Activated gamma-delta T cell (primary cell): ENCODE data around the gene HNRNPM.

Source experiments
- DNase-seq: peaks from one replicate; lab custom pipeline; 2025; lab: John Stamatoyannopoulos, UW

The HNRNPM gene

DNA sequence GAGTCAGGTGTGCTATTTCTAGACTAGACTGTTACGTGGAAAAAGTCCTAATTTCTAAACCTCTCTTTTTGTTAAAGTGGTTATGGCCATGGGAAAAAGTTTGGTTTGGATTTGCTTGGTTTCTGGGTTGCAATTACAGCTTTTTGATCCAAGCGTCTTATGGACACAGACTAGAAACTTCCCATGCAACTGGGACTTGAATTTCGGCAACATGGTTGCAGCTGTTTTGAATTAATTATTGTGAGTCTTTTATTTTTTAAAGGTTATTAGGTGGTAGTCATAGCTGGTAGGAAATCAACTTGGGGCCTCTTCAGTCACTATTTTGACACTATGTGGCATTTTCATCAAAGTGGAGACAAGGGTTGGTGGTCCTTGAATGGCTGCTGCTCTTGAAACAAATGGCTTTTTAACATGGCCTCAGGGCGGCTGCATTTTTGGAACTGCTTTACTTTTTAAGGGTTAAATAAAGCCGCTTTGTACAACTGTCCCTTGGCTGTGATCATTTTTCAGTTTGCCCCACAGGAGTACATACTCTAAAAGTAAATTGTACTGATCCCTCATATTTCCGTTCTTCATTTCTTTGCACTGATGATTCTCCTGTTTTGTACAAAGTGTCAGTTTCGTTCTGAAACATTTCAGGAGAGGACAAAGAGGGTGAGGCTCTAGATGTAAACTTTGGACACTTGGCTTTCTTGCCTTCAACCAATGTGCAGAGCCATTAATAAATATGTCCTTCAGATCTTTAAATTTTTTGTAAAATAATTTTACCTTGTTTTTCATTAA is 15.9 kb downstream of the HNRNPM start:
- DNase-seq: no peak

DNA sequence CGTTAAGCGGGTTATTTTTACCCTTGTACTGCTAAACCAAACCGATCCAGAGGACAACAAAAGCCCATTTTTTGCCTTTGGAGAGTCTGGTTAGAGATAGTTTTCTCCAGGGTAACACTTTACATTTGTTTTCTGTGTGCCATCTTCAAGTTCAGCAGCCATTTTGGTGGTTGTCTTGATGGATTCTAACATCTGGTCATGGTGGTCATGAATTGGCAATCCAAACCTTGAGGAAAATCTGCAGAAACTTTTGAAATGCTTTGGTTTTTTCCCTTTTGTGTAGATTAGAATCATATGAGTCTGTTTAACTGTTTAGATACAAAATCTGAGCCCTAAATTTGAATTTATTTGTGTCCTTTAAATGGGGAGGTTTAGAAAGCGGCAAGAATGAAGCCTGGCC is 16.6 kb downstream of the HNRNPM start:
- no peak for DNase-seq

- DNase-seq: no peak
Measured at GRCh38 chr19:8461891-8462290, 17.1 kb downstream of the HNRNPM start.

DNA sequence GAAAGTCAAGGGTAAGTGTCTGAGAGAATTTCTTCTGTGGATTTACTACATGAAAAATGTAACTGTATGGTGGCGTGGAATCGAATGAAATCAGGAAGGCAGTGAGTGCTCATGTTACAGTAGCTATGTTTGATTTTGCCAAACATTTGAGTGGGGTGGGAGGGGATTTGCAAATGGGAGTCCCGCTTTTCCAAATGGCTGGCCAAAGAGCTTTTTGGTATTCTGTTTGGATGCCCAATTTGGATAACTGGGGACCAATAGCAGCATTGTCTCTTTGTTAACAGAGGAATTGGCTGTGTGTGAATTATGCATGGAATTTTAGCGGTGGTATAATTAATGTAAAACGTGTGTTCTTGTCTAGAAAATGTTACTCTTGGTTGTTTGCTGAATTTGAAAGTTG is 17.8 kb downstream of the HNRNPM start:
- DNase-seq: no peak

- DNase-seq: no peak
Measured at GRCh38 chr19:8463365-8463764, 18.6 kb downstream of the HNRNPM start.

DNA sequence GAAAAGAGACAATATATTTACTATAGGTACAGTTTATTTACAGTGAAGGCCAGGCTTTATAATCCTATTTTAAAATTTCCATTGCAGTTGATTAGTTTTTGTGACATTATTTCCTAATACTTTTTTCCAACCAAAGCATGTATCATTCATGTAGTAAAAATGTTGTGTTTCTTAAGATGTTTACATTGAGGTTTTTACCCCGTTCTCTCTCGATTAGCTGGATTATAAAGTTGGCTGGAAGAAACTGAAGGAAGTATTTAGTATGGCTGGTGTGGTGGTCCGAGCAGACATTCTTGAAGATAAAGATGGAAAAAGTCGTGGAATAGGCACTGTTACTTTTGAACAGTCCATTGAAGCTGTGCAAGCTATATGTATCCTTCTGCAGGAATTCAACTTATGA is 21.2 kb downstream of the HNRNPM start:
- DNase-seq: no peak

- DNase-seq: no peak
Measured at GRCh38 chr19:8468124-8468523, 23.3 kb downstream of the HNRNPM start.

GRCh38 chr19:8468761-8469373 is 24.1 kb downstream of the HNRNPM start:
- no peak for DNase-seq

GRCh38 chr19:8469613-8470368 is 25.0 kb downstream of the HNRNPM start:
- no peak for DNase-seq

- no peak for DNase-seq
Measured at GRCh38 chr19:8473648-8474476, 29.1 kb downstream of the HNRNPM start.

- DNase-seq: no peak
Measured at GRCh38 chr19:8475005-8475404, 30.2 kb downstream of the HNRNPM start.

- DNase-seq: no peak
Measured at GRCh38 chr19:8476524-8476923, 31.7 kb downstream of the HNRNPM start.

DNA sequence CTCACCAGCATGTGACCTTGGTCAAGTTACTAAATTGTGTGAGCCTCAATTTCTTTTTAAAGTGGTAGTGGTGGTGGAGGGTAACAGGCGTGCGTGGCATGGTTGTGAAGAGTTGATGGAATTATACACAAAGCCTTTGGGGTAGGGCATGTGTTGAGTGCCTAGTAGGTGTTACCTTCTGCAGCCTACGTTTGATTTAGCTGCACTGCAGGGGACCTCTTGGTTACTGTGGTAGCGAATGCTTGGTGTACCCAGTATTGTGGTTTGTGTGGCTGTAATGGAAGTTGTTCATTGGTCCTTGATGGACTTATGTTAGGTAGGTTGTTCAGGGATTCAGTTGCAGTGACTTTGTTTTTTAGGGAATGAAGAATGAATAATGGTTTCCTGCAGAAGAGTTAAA is 33.1 kb downstream of the HNRNPM start:
- no peak for DNase-seq

DNA sequence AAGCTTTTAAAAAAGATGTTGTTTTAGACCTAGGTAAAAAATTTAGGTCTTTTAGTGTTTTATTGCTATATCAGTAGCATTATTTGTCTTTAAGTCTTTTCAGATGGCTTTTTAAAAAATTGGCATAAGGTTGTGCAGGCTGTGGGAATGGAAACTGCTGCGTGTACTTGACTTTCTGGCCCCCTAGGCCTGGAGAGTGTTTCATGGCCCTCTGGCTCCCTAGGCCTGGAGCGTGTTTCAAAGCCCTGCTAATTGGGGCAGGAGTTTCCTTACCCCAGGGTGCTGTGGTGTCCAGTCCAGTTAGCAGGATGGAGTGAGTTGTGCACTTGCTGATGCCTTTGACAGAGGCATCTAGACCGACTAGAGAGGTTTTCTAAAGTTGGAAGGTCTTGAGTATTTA is 33.8 kb downstream of the HNRNPM start:
- DNase-seq: no peak

- DNase-seq: no peak
Measured at GRCh38 chr19:8481201-8481600, 36.4 kb downstream of the HNRNPM start.

DNA sequence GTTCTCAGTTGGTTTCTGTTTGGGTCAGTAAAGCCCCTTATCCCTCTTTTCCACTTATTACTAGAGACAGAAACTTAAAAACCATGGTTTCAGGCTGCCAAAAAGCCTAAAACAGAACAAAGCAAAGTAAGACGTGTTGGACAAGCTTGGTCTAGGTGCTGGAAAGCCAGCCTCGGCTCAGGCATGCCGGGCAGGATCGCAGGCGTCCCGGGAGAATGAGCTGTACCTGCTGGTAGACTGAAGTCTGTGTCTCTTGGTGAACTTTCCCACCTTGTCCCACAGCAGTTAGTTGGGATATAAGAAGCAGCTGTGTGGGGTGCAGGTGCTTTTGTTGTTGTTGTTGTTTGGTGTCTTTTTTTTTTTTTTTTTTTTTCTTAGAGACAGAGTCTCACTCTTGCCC is 36.8 kb downstream of the HNRNPM start:
- no peak for DNase-seq

DNA sequence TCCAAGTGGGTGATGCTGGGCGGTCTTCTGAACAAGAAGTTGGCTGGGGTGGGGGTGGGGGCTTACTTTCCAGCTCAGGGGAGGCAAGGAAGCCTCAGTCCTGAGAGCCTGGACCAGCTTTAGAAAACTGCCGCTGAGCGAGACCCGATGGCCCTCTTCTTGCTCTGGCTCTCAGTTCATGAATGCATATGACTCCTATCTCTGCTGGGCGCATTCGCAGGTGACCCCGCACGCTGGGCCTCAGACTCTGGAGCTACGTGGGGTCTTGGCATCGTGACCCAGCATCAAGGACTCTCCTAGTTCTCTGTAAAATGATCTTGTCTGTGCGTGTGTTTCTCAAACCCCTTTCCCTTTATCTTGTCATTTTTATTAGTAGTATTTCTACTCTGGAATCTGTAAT is 37.9 kb downstream of the HNRNPM start:
- no peak for DNase-seq

GRCh38 chr19:8483165-8483564 is 38.4 kb downstream of the HNRNPM start:
- no peak for DNase-seq

DNA sequence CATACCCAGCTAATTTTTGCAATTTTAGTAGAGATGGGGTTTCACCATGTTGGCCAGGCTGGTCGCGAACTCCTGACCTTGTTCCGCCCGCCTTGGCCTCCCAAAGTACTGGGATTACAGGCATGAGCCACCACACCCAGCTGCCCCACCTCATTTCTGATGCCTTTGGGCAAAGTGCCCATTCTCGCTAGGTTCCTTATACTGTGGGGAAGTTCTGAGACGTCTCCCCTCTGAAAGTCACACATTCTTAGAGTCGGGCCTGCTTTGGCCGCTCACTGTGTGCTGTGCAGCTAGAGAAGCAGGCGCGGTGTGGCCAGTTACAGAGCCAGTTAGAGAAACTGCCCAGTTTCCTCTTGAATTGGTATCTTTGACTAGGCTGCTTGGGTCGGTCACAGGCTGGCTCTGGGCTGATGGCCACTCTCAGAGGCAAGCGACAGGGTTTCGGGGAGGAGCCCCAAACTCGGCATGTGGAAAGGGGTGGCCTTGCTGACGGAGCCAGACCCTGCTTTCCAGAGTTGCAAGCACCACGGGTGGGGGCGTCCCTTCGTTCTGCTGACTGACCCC is 39.6 kb downstream of the HNRNPM start:
- no peak for DNase-seq

- DNase-seq: no peak
Measured at GRCh38 chr19:8485561-8486371, 41.0 kb downstream of the HNRNPM start.

DNA sequence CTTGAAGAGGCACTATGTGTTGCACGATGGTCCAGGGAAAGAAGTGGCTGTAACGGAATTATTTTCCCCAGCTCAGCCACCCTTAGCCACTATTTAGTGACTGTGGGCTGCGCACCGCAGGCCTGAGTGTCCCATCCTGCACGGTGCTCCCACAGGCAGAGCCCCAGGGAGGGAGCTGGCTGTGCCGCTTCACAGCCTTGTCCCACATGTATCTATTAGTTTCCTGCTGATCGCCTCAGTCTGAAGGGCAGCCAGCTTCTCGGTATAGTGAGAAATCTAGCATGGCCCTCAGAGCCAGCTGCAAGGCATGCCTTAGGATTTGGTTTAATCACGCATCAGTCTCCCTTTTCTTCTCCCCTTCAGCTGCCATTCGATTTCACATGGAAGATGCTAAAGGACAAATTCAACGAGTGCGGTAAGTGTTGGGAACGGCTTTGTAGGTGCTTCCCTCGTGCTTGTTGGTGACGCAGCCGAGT is 41.9 kb downstream of the HNRNPM start:
- no peak for DNase-seq
